WTC11 (cell line): ENCODE data around the gene FRYL. TPM values are rescaled to one million over a fixed set of nuclear protein-coding genes. Genes with fewer than 3 reads are reported as not detected.

Experiments
- ATAC-seq: fragments of 200-7000 bp; cut with Tn5 transposase; 2 replicates; pipeline ENCODE4 v1.10.0; 2021; ENCODE audit warnings: mild to moderate bottlenecking, moderate library complexity
- CTCF ChIA-PET: fragments of 300-600 bp; sonication (Branson Sonifier 250); formaldehyde crosslinking; loops from one replicate; lab custom pipeline; 2021; ENCODE audit warnings: antibody characterized with exemption; lab: Charles Lee
- POLR2A ChIA-PET: fragments of 350-600 bp; sonication (Branson Sonifier 250); formaldehyde crosslinking; loops from one replicate; lab custom pipeline; 2021; ENCODE audit warnings: antibody characterized with exemption; lab: Charles Lee
- DNase-seq: peaks from one replicate; pipeline ENCODE4 v3.0.0; 2021; ENCODE audit warnings: low spot score
- H3K27ac Mint-ChIP-seq: 2 replicates; pipeline ENCODE4 v1.8.0; 2021; ENCODE audit warnings: mixed read lengths
- H3K27me3 Mint-ChIP-seq: 2 replicates; pipeline ENCODE4 v1.8.0; 2021; ENCODE audit warnings: low read depth, mild to moderate bottlenecking, moderate library complexity, mixed read lengths
- H3K36me3 Mint-ChIP-seq: 2 replicates; pipeline ENCODE4 v1.8.0; 2021; ENCODE audit warnings: mixed read lengths
- H3K4me1 Mint-ChIP-seq: 2 replicates; pipeline ENCODE4 v1.8.0; 2022; ENCODE audit warnings: mixed read lengths
- H3K4me3 Mint-ChIP-seq: 2 replicates; pipeline ENCODE4 v1.8.0; 2021; ENCODE audit warnings: mild to moderate bottlenecking, moderate library complexity, mixed read lengths
- H3K9me3 Mint-ChIP-seq: 2 replicates; pipeline ENCODE4 v1.8.0; 2021; ENCODE audit warnings: mixed read lengths
- AFF4 ChIP-seq: sonication (generic); formaldehyde crosslinking; IDR thresholded peaks from 2 replicates; pipeline ENCODE4 v1.8.1; 2023; ENCODE audit warnings: mild to moderate bottlenecking, missing genetic modification reagents, borderline replicate concordance
- ATF1 ChIP-seq: sonication (generic); formaldehyde crosslinking; IDR thresholded peaks from 2 replicates; pipeline ENCODE4 v1.8.1; 2023; ENCODE audit warnings: mild to moderate bottlenecking, moderate library complexity, missing genetic modification reagents
- CDX4 ChIP-seq: fragments of 250-450 bp; sonication (Bioruptor Pico); IDR thresholded peaks from 2 replicates; pipeline ENCODE4 v1.9.0; 2021; ENCODE audit warnings: moderate library complexity, mild to moderate bottlenecking, inconsistent platforms, borderline replicate concordance
- CREB1 ChIP-seq: sonication (generic); formaldehyde crosslinking; IDR thresholded peaks from 2 replicates; pipeline ENCODE4 v1.8.0; 2023; ENCODE audit warnings: mild to moderate bottlenecking, missing genetic modification reagents
- GRHL2 ChIP-seq: fragments of 250-450 bp; sonication (Bioruptor Pico); IDR thresholded peaks from 2 replicates; pipeline ENCODE4 v1.8.0; 2022; ENCODE audit warnings: mild to moderate bottlenecking, moderate library complexity; ENCODE audit not compliant: insufficient replicate concordance, severe bottlenecking
- NFATC4 ChIP-seq: fragments of 250-450 bp; sonication (Bioruptor Pico); IDR thresholded peaks from 2 replicates; pipeline ENCODE4 v1.9.0; 2021; ENCODE audit warnings: mild to moderate bottlenecking
- NFYB ChIP-seq: sonication (generic); formaldehyde crosslinking; conservative IDR thresholded peaks from 2 replicates; pipeline ENCODE4 v1.8.0; 2022; ENCODE audit warnings: low read depth, missing genetic modification reagents
- NR2C2 ChIP-seq: sonication (generic); formaldehyde crosslinking; IDR thresholded peaks from 2 replicates; pipeline ENCODE4 v1.8.0; 2022; ENCODE audit warnings: mild to moderate bottlenecking, missing genetic modification reagents
- SMAD4 ChIP-seq: sonication (generic); formaldehyde crosslinking; IDR thresholded peaks from 2 replicates; pipeline ENCODE4 v1.8.0; 2022; ENCODE audit warnings: mild to moderate bottlenecking, missing genetic modification reagents
- USF2 ChIP-seq: sonication (generic); formaldehyde crosslinking; IDR thresholded peaks from 2 replicates; pipeline ENCODE4 v1.8.1; 2023; ENCODE audit warnings: mild to moderate bottlenecking, missing genetic modification reagents, moderate library complexity
- ZBTB43 ChIP-seq: sonication (generic); formaldehyde crosslinking; IDR thresholded peaks from 2 replicates; pipeline ENCODE4 v1.8.1; 2023; ENCODE audit warnings: mild to moderate bottlenecking, missing genetic modification reagents
- ZNF121 ChIP-seq: sonication (generic); formaldehyde crosslinking; IDR thresholded peaks from 2 replicates; pipeline ENCODE4 v1.8.0; 2023; ENCODE audit warnings: missing genetic modification reagents
- ZNF219 ChIP-seq: sonication (generic); formaldehyde crosslinking; IDR thresholded peaks from 2 replicates; pipeline ENCODE4 v1.8.0; 2023; ENCODE audit warnings: missing genetic modification reagents, mild to moderate bottlenecking, borderline replicate concordance
- ZNF423 ChIP-seq: fragments of 250-450 bp; sonication (Bioruptor Pico); IDR thresholded peaks from 2 replicates; pipeline ENCODE4 v2.1.2; 2022; ENCODE audit warnings: mild to moderate bottlenecking, moderate library complexity
- ZNF532 ChIP-seq: fragments of 250-450 bp; sonication (Bioruptor Pico); IDR thresholded peaks from 2 replicates; pipeline ENCODE4 v1.9.0; 2021; ENCODE audit warnings: mild to moderate bottlenecking, borderline replicate concordance
- total RNA-seq: library from RNA; stranded (reverse); gene quantifications from 3 replicates; pipeline ENCODE4 v1.2.3, GENCODE V29; 2021
- TF ChIP-seq, protein P1 (sequence below): sonication (generic); formaldehyde crosslinking; IDR thresholded peaks from 2 replicates; pipeline ENCODE4 v1.8.0; 2023; ENCODE audit warnings: missing genetic modification reagents
- TF ChIP-seq, protein P2 (sequence below): sonication (generic); formaldehyde crosslinking; IDR thresholded peaks from 2 replicates; pipeline ENCODE4 v1.8.0; 2022; ENCODE audit warnings: missing genetic modification reagents
- TF ChIP-seq, protein P3 (sequence below): sonication (generic); formaldehyde crosslinking; IDR thresholded peaks from 2 replicates; pipeline ENCODE4 v1.8.1; 2023; ENCODE audit warnings: mild to moderate bottlenecking, moderate library complexity, missing genetic modification reagents

FRYL gene
- total RNA-seq, 1 experiment from 2014 or later, result 38.7 TPM

DNA sequence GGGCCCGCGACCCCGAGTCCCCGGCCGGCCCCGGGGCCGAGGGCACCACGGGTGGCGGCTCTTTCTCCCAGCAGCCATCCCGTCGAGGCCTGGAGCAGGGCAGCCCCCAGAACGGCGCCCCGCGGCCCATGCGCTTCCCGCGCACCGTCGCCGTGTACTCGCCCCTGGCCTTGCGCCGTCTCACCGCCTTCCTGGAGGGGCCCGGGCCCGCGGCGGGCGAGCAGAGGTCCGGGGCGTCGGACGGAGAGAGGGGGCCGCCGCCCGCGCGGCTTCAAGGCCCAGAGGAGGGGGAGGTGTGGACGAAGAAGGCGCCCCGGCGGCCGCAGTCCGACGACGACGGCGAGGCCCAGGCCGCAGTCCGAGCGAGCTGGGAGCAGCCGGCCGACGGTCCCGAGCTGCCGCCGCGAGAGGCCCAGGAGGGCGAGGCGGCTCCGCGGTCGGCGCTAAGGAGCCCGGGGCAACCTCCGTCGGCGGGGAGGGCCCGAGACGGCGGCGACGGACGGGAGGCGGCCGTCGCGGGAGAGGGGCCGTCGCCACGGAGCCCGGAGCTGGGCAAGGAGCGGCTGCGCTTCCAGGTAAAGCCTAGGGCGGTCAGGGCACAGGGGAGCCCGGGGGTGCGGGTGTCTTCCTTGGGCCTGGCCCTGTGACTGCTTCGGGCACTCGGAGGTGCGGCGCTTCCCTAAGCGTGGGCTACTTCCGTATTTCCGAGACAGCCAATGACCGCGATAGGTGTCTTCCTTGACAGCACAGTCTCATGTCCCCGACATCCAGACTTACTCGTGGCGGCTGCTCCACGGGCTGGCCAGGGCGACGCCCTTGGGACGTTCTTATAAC lies 289.2 kb downstream of the FRYL start:
- peak overlapping the region; percentile 58 for H3K4me3 Mint-ChIP-seq
- no peak overlapping the region for H3K27ac Mint-ChIP-seq
- no peaks in the 10 kb centered on the region for H3K9me3 Mint-ChIP-seq
- peak; percentile 43 for DNase-seq
- H3K27me3 Mint-ChIP-seq, result peaks cover 47% of the 10 kb centered on the region
- CTCF ChIA-PET, result interaction anchor here (0.5 to 2.2 kb wide), 3 partner anchors 88 to 486 kb away, joined by 3 to 10 read pairs (median 3); no protein-coding TSS in a partner anchor
- H3K4me1 Mint-ChIP-seq, result peaks cover 13% of the 10 kb centered on the region
- no peaks in the 10 kb centered on the region for H3K36me3 Mint-ChIP-seq
- ATAC-seq, result peak; percentile 65
- POLR2A ChIA-PET, result interaction anchor here (0.5 to 1.2 kb wide), 4 partner anchors 14 to 309 kb away, joined by 3 to 4 read pairs (median 3); partner anchors contain the start of gene SLAIN2
- TF ChIP-seq SMAD4 (CRISPR knock-in tag) (no peak), NR2C2 (CRISPR knock-in tag) (no peak), ZNF121 (CRISPR knock-in tag) (no peak), ZNF219 (CRISPR knock-in tag) (no peak; the same call in 1 of the 2 replicates), GRHL2 (CRISPR knock-in tag) (no peak), CDX4 (CRISPR knock-in tag) (no peak), ZBTB43 (no peak; the same call in 1 of the 2 replicates), AFF4 (CRISPR knock-in tag) (no peak), NFATC4 (CRISPR knock-in tag) (no peak), ZNF532 (CRISPR knock-in tag) (no peak), ATF1 (CRISPR knock-in tag) (no peak), USF2 (CRISPR knock-in tag) (no peak), NFYB (CRISPR knock-in tag) (no peak), ZNF423 (no peak), CREB1 (CRISPR knock-in tag) (no peak)
- TF ChIP-seq, protein P1, sequence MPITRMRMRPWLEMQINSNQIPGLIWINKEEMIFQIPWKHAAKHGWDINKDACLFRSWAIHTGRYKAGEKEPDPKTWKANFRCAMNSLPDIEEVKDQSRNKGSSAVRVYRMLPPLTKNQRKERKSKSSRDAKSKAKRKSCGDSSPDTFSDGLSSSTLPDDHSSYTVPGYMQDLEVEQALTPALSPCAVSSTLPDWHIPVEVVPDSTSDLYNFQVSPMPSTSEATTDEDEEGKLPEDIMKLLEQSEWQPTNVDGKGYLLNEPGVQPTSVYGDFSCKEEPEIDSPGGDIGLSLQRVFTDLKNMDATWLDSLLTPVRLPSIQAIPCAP, result no peak
- TF ChIP-seq, protein P2, sequence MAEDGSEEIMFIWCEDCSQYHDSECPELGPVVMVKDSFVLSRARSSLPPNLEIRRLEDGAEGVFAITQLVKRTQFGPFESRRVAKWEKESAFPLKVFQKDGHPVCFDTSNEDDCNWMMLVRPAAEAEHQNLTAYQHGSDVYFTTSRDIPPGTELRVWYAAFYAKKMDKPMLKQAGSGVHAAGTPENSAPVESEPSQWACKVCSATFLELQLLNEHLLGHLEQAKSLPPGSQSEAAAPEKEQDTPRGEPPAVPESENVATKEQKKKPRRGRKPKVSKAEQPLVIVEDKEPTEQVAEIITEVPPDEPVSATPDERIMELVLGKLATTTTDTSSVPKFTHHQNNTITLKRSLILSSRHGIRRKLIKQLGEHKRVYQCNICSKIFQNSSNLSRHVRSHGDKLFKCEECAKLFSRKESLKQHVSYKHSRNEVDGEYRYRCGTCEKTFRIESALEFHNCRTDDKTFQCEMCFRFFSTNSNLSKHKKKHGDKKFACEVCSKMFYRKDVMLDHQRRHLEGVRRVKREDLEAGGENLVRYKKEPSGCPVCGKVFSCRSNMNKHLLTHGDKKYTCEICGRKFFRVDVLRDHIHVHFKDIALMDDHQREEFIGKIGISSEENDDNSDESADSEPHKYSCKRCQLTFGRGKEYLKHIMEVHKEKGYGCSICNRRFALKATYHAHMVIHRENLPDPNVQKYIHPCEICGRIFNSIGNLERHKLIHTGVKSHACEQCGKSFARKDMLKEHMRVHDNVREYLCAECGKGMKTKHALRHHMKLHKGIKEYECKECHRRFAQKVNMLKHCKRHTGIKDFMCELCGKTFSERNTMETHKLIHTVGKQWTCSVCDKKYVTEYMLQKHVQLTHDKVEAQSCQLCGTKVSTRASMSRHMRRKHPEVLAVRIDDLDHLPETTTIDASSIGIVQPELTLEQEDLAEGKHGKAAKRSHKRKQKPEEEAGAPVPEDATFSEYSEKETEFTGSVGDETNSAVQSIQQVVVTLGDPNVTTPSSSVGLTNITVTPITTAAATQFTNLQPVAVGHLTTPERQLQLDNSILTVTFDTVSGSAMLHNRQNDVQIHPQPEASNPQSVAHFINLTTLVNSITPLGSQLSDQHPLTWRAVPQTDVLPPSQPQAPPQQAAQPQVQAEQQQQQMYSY (CRISPR knock-in tag), result peak; percentile 66
- TF ChIP-seq, protein P3, sequence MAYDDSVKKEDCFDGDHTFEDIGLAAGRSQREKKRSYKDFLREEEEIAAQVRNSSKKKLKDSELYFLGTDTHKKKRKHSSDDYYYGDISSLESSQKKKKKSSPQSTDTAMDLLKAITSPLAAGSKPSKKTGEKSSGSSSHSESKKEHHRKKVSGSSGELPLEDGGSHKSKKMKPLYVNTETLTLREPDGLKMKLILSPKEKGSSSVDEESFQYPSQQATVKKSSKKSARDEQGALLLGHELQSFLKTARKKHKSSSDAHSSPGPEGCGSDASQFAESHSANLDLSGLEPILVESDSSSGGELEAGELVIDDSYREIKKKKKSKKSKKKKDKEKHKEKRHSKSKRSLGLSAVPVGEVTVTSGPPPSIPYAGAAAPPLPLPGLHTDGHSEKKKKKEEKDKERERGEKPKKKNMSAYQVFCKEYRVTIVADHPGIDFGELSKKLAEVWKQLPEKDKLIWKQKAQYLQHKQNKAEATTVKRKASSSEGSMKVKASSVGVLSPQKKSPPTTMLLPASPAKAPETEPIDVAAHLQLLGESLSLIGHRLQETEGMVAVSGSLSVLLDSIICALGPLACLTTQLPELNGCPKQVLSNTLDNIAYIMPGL, result peak; percentile 45; the same call in 1 of the 2 replicates
